ENCODE measurements around the gene LMF2.
A peak's percentile ranks its signal among the peaks of the same experiment; 100 is the strongest.

LMF2 gene

DNA sequence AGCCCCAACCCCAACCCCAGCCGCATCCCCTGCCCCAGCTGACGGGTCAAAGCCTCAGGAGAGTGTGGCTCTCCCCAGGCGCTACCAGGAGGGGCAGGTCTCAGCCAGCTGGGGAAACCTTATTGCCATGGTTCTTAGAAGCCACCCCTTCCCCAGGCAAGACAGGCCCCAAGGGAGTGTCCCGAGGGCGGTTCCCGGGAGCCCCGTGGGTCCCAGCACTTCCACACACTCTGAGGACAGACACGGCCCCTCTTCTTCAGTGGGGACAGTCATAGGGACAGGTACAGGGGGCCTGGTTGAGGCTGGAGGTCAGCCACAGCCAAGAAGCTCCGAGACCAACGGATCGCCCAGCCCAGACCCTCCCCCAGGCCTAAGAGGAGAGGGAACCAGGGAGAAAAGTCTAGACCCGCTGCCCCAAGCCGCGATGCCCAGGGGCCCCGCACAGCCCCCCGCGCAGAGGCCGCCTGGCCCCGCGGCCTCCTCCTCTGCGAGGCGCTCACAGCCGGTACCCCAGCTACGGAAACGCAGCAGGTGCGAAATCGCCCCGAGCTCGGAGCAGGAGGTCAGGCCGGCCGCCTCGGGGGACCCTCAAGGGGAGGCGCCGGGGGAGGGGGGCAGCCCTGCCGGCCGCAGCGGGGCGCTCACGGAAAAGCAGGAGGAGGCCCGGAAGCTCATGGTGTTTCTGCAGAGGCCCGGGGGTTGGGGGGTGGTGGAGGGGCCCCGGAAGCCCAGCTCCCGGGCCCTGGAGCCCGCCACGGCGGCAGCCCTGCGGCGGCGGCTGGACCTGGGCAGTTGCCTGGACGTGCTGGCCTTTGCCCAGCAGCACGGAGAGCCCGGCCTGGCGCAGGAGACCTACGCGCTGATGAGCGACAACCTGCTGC lies 40.8 kb upstream of the LMF2 start:
- TF ChIP-seq CTCF (IDR thresholded peaks at IDR 0.05; ENCODE audit: low read depth, low read length) = no peak
- no peak overlapping the region for H3K4me3 ChIP-seq (replicated peaks in 1 of 2; ENCODE audit: low read depth in 2 of 2, low read length in 2 of 2)
- peak in 1 of 2 donors; percentile 17 for DNase-seq (ENCODE audit: low read depth in 2 of 2)

- no peak overlapping the region for H3K4me3 ChIP-seq (replicated peaks in 1 of 2; ENCODE audit: low read depth in 2 of 2, low read length in 2 of 2)
- no peak for TF ChIP-seq CTCF (IDR thresholded peaks at IDR 0.05; ENCODE audit: low read depth, low read length)
- DNase-seq (ENCODE audit: low read depth in 2 of 2) = no peak
Measured at GRCh38 chr22:50547263-50547985, 39.9 kb upstream of the LMF2 start.

DNA sequence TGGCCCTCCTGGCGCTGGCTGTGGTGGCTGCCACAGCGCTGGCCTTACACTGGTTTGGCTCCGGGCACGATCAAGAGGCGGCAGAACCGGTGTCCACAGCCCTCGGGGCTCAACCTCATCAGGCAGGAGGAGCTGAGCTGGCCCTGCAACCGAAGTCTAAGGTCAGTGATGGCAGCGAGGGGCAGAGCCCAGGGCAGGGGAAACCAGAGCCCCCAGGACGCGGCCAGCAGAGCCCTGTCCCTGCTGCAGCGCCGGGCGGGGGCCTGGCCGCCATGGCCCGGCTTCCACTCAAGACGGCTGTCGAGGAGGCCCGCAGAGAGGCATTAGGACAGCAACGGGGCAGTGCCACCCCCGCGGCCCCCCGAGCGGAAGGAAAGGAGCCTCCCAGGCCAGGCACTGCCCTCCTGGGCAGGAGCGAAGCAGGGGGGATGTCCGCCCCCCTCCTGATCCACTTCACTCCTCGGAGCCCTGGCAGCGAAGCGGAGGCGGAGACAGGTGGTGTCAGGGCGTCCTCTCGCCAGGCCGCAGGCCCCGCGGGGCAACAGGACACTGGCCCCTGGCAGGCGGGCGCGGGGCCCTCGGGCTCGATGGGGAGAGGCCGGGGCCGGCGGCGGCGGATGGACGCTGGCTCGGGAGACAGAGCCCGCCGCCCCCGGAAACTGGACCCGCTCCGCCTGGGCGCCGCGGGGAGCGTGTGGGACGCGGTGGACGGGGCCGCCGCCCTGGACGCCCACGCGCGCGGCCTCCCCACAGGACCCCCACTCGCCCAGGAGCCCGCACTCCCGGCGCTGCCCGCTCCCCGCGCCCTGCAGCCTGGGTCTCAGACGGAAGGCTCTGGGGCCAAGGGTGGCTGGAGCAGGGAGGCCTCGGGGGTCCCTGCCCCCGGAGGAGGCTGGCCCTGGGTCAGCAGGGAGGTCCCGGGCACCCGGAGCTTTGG lies 39.1 kb upstream of the LMF2 start:
- TF ChIP-seq CTCF (IDR thresholded peaks at IDR 0.05; ENCODE audit: low read depth, low read length) = no peak
- DNase-seq (ENCODE audit: low read depth in 2 of 2) = no peak
- no peak overlapping the region for H3K4me3 ChIP-seq (replicated peaks in 1 of 2; ENCODE audit: low read depth in 2 of 2, low read length in 2 of 2)

GRCh38 chr22:50545522-50546325 lies 38.2 kb upstream of the LMF2 start, which contains the start of gene KLHDC7B:
Gene KLHDC7B (plus strand): TSS chr22:50545899. CDS start chr22:50546244, 345 bp downstream.
- peak in 1 of 2 donors; percentile 17 for DNase-seq (ENCODE audit: low read depth in 2 of 2)
- no peak within 1 kb of the TSS for H3K4me3 ChIP-seq (replicated peaks in 1 of 2; ENCODE audit: low read depth in 2 of 2, low read length in 2 of 2)
- peak; percentile 28 for TF ChIP-seq CTCF (IDR thresholded peaks at IDR 0.05; ENCODE audit: low read depth, low read length)

- TF ChIP-seq CTCF (IDR thresholded peaks at IDR 0.05; ENCODE audit: low read depth, low read length) = no peak
- H3K4me3 ChIP-seq (replicated peaks in 1 of 2; ENCODE audit: low read depth in 2 of 2, low read length in 2 of 2) = no peak overlapping the region
- no peak for DNase-seq (ENCODE audit: low read depth in 2 of 2)
Measured at GRCh38 chr22:50544746-50545253, 37.3 kb upstream of the LMF2 start.

Data from cardiac fibroblast (primary cell).